HG03139 (cell line): ENCODE measurements around the gene DYRK4.
A peak's percentile ranks its signal among the peaks of the same experiment; 100 is the strongest.

Experiments used
- ATAC-seq: cut with Tn5 transposase; IDR thresholded peaks from one replicate; pipeline ENCODE4 v1.9.1; 2021; ENCODE audit not compliant: unreplicated experiment

DYRK4 gene

GRCh38 chr12:4615667-4616066, 53.7 kb downstream of the DYRK4 start:
- ATAC-seq, result no peak

GRCh38 chr12:4621511-4621910, 59.5 kb downstream of the DYRK4 start:
- ATAC-seq, result no peak

GRCh38 chr12:4626543-4626942, 64.5 kb downstream of the DYRK4 start:
- ATAC-seq, result no peak

- ATAC-seq, result no peak
These were observed 66.4 kb downstream of the DYRK4 start for GRCh38 chr12:4628406-4628805.

GRCh38 chr12:4630262-4630661, 68.3 kb downstream of the DYRK4 start:
- no peak for ATAC-seq

GRCh38 chr12:4643747-4644146, 81.7 kb downstream of the DYRK4 start:
- no peak for ATAC-seq

GRCh38 chr12:4645023-4645422, 83.0 kb downstream of the DYRK4 start:
- ATAC-seq, result no peak

GRCh38 chr12:4648104-4648500, 86.1 kb downstream of the DYRK4 start:
- no peak for ATAC-seq

- ATAC-seq, result peak; percentile 69
These were observed 86.7 kb downstream of the DYRK4 start, which contains the start of the genes AKAP3 and NDUFA9 for GRCh38 chr12:4648501-4649357. AKAP3 (minus strand) TSS chr12:4649051; CDS start chr12:4638196, 10,855 bp downstream. NDUFA9 (plus strand) TSS chr12:4649114; CDS start chr12:4649127, 13 bp downstream.

GRCh38 chr12:4649358-4649661, 87.3 kb downstream of the DYRK4 start:
- no peak for ATAC-seq

GRCh38 chr12:4653257-4653656, 91.2 kb downstream of the DYRK4 start:
- ATAC-seq, result no peak

- ATAC-seq, result no peak
These were observed 91.7 kb downstream of the DYRK4 start for GRCh38 chr12:4653691-4654090.
